HEK293 (cell line): ENCODE results near the gene NCKAP5.

Experiments used
- CTCF ChIP-seq: fragments of 450-650 bp; formaldehyde crosslinking; IDR thresholded peaks from 2 replicates; pipeline ENCODE4 v1.5.1; 2016; ENCODE audit warnings: missing biosample characterization, missing genetic modification characterization
- MEIS1 ChIP-seq: sonication (generic); formaldehyde crosslinking; IDR thresholded peaks from 2 replicates; pipeline ENCODE4 v1.8.1; 2022; ENCODE audit warnings: missing genetic modification reagents, mild to moderate bottlenecking, borderline replicate concordance
- ZBTB21 ChIP-seq: fragments of 450-650 bp; formaldehyde crosslinking; IDR thresholded peaks from 2 replicates; pipeline ENCODE4 v1.5.1; 2017; ENCODE audit warnings: missing biosample characterization, missing genetic modification characterization
- ZNF18 ChIP-seq: fragments of 450-650 bp; formaldehyde crosslinking; IDR thresholded peaks from 2 replicates; pipeline ENCODE4 v1.5.1; 2016; ENCODE audit warnings: missing biosample characterization, missing genetic modification characterization
- ZNF37A ChIP-seq: fragments of 450-650 bp; IDR thresholded peaks from 2 replicates; pipeline ENCODE4 v1.5.1; 2018; ENCODE audit warnings: missing biosample characterization, missing genetic modification characterization
- ZNF560 ChIP-seq: fragments of 450-650 bp; formaldehyde crosslinking; IDR thresholded peaks from 2 replicates; pipeline ENCODE4 v1.5.1; 2017; ENCODE audit warnings: missing biosample characterization, missing genetic modification characterization, borderline replicate concordance
- ZNF626 ChIP-seq: fragments of 450-650 bp; sonication (Bioruptor Pico); formaldehyde crosslinking; IDR thresholded peaks from 2 replicates; pipeline ENCODE4 v1.5.1; 2018; ENCODE audit warnings: missing biosample characterization, missing genetic modification characterization, inconsistent platforms
- TF ChIP-seq, protein P1 (sequence below): fragments of 450-650 bp; formaldehyde crosslinking; optimal IDR thresholded peaks from 2 replicates; pipeline ENCODE3; 2016; ENCODE audit warnings: missing biosample characterization, mild to moderate bottlenecking, missing genetic modification characterization

GRCh38 chr2:133457861-133458260 is 110.4 kb downstream of the NCKAP5 start:
- TF ChIP-seq ZNF37A (no peak), CTCF (no peak), ZNF626 (tag by site-specific recombination) (no peak), MEIS1 (CRISPR knock-in tag) (no peak), ZNF18 (tag by site-specific recombination) (no peak), ZNF560 (no peak), ZBTB21 (tag by site-specific recombination) (no peak)
- TF ChIP-seq, protein P1, sequence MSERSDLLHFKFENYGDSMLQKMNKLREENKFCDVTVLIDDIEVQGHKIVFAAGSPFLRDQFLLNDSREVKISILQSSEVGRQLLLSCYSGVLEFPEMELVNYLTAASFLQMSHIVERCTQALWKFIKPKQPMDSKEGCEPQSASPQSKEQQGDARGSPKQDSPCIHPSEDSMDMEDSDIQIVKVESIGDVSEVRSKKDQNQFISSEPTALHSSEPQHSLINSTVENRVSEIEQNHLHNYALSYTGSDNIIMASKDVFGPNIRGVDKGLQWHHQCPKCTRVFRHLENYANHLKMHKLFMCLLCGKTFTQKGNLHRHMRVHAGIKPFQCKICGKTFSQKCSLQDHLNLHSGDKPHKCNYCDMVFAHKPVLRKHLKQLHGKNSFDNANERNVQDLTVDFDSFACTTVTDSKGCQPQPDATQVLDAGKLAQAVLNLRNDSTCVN (tag by site-specific recombination), result no peak
